B cell (primary cell): ENCODE data around the gene HCFC1. TPM values are rescaled to one million over a fixed set of nuclear protein-coding genes. Genes with fewer than 3 reads are reported as not detected.

Experiments used
- ATAC-seq: fragments of 200-7000 bp; cut with Tn5 transposase; one replicate; pipeline ENCODE4 v1.10.0; 2021; ENCODE audit warnings: low read depth, mild to moderate bottlenecking, moderate number of reproducible peaks, moderate library complexity
- CTCF ChIA-PET: fragments of 350-600 bp; sonication (Branson Sonifier 250); formaldehyde crosslinking; loops from one replicate; lab custom pipeline; 2021; ENCODE audit warnings: antibody characterized with exemption, inconsistent platforms; lab: Charles Lee
- POLR2A ChIA-PET: fragments of 350-600 bp; sonication (Branson Sonifier 250); formaldehyde crosslinking; loops from one replicate; lab custom pipeline; 2021; ENCODE audit warnings: antibody characterized with exemption; lab: Charles Lee
- DNase-seq: peaks from one replicate; pipeline ENCODE4 v3.0.0; 2013
- H2AFZ ChIP-seq: 2 replicates; pipeline ENCODE4 v1.6.1; 2012; ENCODE audit warnings: mild to moderate bottlenecking, low read depth, low read length; ENCODE audit not compliant: insufficient read depth, poor library complexity, severe bottlenecking
- H3K27ac ChIP-seq, 2 donors: 1 replicate in 1 of 2; 2 replicates in 1 of 2; pipeline ENCODE4 v1.5.1; 2012 to 2013; ENCODE audit warnings: low read length in 2 of 2, mild to moderate bottlenecking in 2 of 2, moderate library complexity in 1 of 2
- H3K27me3 ChIP-seq, 4 experiments: fragments of 200-600 bp in 1 of 4; sonication (generic) in 1 of 4; replicated peaks in 1 of 4; 1 replicate in 2 of 4; 2 replicates in 2 of 4; pipeline versions ENCODE4 v1.6.1 to v1.7.0; 2013 to 2016; ENCODE audit warnings: low read length in 3 of 4, mild to moderate bottlenecking in 2 of 4, mixed read lengths in 1 of 4, moderate library complexity in 1 of 4; ENCODE audit not compliant: insufficient read depth in 4 of 4, control insufficient read depth in 3 of 4; ENCODE audit errors: control extremely low read depth in 1 of 4
- H3K36me3 ChIP-seq, 2 experiments: replicated peaks in 1 of 2; 1 replicate in 1 of 2; 2 replicates in 1 of 2; pipeline versions ENCODE4 v1.6.1 to v1.7.1; 2013; ENCODE audit warnings: low read length in 1 of 2; ENCODE audit not compliant: insufficient read depth in 2 of 2, control insufficient read depth in 1 of 2; ENCODE audit errors: control extremely low read depth in 1 of 2, extremely low read depth in 1 of 2
- H3K4me1 ChIP-seq, 2 donors: fragments of 200-600 bp in 1 of 2; sonication (generic) in 1 of 2; 1 replicate in 1 of 2; 2 replicates in 1 of 2; pipeline versions ENCODE4 v1.5.1 to v1.6.1; 2013 to 2017; ENCODE audit warnings: low read length in 2 of 2; ENCODE audit not compliant: control insufficient read depth in 2 of 2, insufficient read depth in 2 of 2
- H3K4me2 ChIP-seq: replicated peaks from 2 replicates; pipeline ENCODE3; 2012; ENCODE audit warnings: mild to moderate bottlenecking, low read depth, low read length; ENCODE audit not compliant: poor library complexity, severe bottlenecking
- H3K4me3 ChIP-seq, 5 experiments: fragments of 200-600 bp in 1 of 5; sonication (generic) in 1 of 5; 1 replicate in 3 of 5; 2 replicates in 2 of 5; pipeline versions ENCODE4 v1.5.1 to v1.7.0; 2011 to 2016; ENCODE audit warnings: low read length in 4 of 5, mild to moderate bottlenecking in 4 of 5, low read depth in 2 of 5, control low read depth in 1 of 5, moderate library complexity in 1 of 5; ENCODE audit not compliant: insufficient read depth in 1 of 5; ENCODE audit errors: control extremely low read depth in 1 of 5, extremely low read depth in 1 of 5
- H3K79me2 ChIP-seq: fragments of 200-600 bp; sonication (generic); one replicate; pipeline ENCODE4 v1.6.0; 2016; ENCODE audit warnings: low read length; ENCODE audit not compliant: control insufficient read depth, insufficient read depth
- H3K9ac ChIP-seq: fragments of 200-600 bp; sonication (generic); 2 replicates; pipeline ENCODE4 v1.6.1; 2017; ENCODE audit warnings: mild to moderate bottlenecking, low read length, moderate library complexity
- H3K9me3 ChIP-seq, 3 donors: one replicate each; pipeline versions ENCODE4 v1.6.1 to v1.7.1; 2013; ENCODE audit warnings: low read length in 2 of 3; ENCODE audit not compliant: control insufficient read depth in 2 of 3, insufficient read depth in 1 of 3; ENCODE audit errors: control extremely low read depth in 1 of 3
- H4K20me1 ChIP-seq: 2 replicates; pipeline ENCODE4 v1.6.0; 2012; ENCODE audit warnings: mild to moderate bottlenecking, low read length; ENCODE audit not compliant: insufficient read depth, control insufficient read depth, poor library complexity, severe bottlenecking
- H3K27ac Mint-ChIP-seq: one replicate; pipeline ENCODE4 v1.8.0; 2021; ENCODE audit warnings: mixed read lengths
- H3K27me3 Mint-ChIP-seq: one replicate; pipeline ENCODE4 v1.8.0; 2021; ENCODE audit warnings: mixed read lengths
- H3K4me1 Mint-ChIP-seq: one replicate; pipeline ENCODE4 v1.8.0; 2021; ENCODE audit warnings: mixed read lengths
- H3K4me3 Mint-ChIP-seq: one replicate; pipeline ENCODE4 v1.8.0; 2021; ENCODE audit warnings: mixed read lengths
- H3K9me3 Mint-ChIP-seq: one replicate; pipeline ENCODE4 v1.8.0; 2022; ENCODE audit warnings: mixed read lengths; ENCODE audit not compliant: insufficient read depth
- EZH2 ChIP-seq: IDR thresholded peaks from 2 replicates; pipeline ENCODE4 v1.6.1; 2012; ENCODE audit warnings: borderline replicate concordance, low read depth, mild to moderate bottlenecking, moderate library complexity, low read length; ENCODE audit not compliant: insufficient read depth, poor library complexity, severe bottlenecking
- WGBS: methylation state at CpG from one replicate; pipeline ENCODE4 v1.1.5; 2013; ENCODE audit warnings: missing lambda C conversion rate; ENCODE audit not compliant: insufficient coverage; 5-methylcytosine and 5-hydroxymethylcytosine counted together
- intact Hi-C: fragments of 100-400 bp; cut with micrococcal nuclease; formaldehyde crosslinking; loops from one replicate; pipeline ENCODE4 v1.10.0; 2022
- polyA plus RNA-seq: library from polyadenylated mRNA; depleted of rRNA; stranded (reverse); fragments of >200 nt; gene quantifications from 2 replicates; pipeline ENCODE4 v1.2.3, GENCODE V29; 2012
- total RNA-seq, 2 donors: library from RNA; stranded (reverse); fragments of 120-200 nt in 1 of 2; gene quantifications; 1 replicate in 1 of 2; 2 replicates in 1 of 2; pipeline versions ENCODE4 v1.2.3 to v1.2.4, GENCODE V29; 2013 to 2022
- TF ChIP-seq, protein P1 (sequence below): fragments of 200-600 bp; IDR thresholded peaks from one replicate; pipeline ENCODE4 v1.8.0; 2022; ENCODE audit warnings: antibody characterized with exemption, mild to moderate bottlenecking

The HCFC1 gene
- total and polyA plus RNA-seq, 2 donors (not counting 1 experiment from before 2014, with no cell fraction given) = 32.1 to 57.7 TPM

DNA sequence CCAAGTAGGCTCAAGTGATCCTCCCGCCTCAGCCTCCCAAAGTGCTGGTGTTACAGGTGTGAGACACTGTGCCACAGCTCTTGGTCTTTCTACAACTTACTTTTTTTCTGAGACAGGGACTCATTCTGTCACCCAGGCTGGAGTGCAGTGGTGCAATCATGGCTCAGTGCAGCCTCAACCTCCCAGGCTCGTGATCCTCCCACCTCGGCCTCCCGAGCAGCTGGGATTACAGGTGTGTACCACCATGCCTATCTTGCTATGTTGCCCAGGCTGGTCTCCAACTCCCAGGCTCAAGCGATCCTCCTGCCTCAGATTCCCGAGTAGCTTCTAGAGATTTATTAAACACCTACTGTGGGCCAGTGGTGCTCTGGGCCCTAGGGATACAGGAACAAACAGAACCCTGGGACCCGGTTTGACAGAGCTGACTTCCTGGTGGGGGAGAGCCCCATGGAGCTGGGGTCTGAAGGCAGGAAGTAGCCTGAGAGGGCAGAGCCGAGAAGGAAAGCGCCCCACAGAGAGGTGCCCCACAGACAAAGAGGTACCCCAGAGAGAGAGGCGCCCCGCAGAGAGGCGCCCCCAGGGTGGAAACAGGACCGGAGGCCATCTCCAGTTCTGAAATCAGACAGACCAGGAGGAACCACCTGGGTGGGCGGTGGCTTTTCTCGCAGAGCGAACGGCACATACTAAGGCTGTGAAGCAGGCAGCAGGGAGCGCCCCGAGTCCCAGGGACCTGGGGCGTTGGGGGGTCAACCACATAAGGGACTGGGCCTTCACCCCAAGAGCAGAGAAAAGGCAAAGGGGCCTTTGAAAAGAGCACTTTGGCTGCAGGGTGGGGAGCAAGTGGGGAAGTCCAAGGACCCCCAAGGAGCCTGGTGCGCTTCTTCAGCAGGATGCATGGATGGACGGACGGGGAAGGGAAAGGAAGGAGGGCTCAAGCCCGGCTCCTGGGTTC, 43.1 kb upstream of the HCFC1 start:
- Histone ChIP-seq H3K36me3 (peaks cover 0 to 53% of the 10 kb centered on the region in 2 experiments), H2AFZ (no peak overlapping the region), H3K27ac (no peak overlapping the region), H3K79me2 (peaks cover 26% of the 10 kb centered on the region), H3K4me2 (no peak overlapping the region), H3K9me3 (no peaks in the 10 kb centered on the region), H3K4me3 (no peak overlapping the region), H4K20me1 (no peaks in the 10 kb centered on the region), H3K27me3 (no peaks in the 10 kb centered on the region), H3K9ac (no peak overlapping the region), H3K4me1 (peaks cover 0 to 24% of the 10 kb centered on the region in 2 donors)
- DNase-seq = no peak
- no peak for TF ChIP-seq EZH2
- TF ChIP-seq, protein P1, sequence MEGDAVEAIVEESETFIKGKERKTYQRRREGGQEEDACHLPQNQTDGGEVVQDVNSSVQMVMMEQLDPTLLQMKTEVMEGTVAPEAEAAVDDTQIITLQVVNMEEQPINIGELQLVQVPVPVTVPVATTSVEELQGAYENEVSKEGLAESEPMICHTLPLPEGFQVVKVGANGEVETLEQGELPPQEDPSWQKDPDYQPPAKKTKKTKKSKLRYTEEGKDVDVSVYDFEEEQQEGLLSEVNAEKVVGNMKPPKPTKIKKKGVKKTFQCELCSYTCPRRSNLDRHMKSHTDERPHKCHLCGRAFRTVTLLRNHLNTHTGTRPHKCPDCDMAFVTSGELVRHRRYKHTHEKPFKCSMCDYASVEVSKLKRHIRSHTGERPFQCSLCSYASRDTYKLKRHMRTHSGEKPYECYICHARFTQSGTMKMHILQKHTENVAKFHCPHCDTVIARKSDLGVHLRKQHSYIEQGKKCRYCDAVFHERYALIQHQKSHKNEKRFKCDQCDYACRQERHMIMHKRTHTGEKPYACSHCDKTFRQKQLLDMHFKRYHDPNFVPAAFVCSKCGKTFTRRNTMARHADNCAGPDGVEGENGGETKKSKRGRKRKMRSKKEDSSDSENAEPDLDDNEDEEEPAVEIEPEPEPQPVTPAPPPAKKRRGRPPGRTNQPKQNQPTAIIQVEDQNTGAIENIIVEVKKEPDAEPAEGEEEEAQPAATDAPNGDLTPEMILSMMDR = no peak
- H3K27me3 Mint-ChIP-seq = no peaks in the 10 kb centered on the region
- ATAC-seq = no peak
- intact Hi-C loops = no loop called here
- no peak overlapping the region for H3K4me3 Mint-ChIP-seq
- 85% methylated on average over 12 of the region's 24 CpGs for WGBS
- ChIA-PET POLR2A (interaction anchor here (0.7 to 1.4 kb wide), 3 partner anchors 22 to 527 kb away, joined by 4 to 8 read pairs (median 4); partner anchors contain the start of gene ARHGAP4), CTCF (interaction anchor here (0.7 to 2.9 kb wide), 11 partner anchors 8 to 518 kb away, joined by 3 to 21 read pairs (median 5); no protein-coding TSS in a partner anchor)
- H3K4me1 Mint-ChIP-seq = peaks cover 17% of the 10 kb centered on the region
- no peaks in the 10 kb centered on the region for H3K9me3 Mint-ChIP-seq
- no peak overlapping the region for H3K27ac Mint-ChIP-seq
